Measurements from ENCODE around the gene PTK7. TPM values are rescaled to one million over a fixed set of nuclear protein-coding genes. Genes with fewer than 3 reads are reported as not detected.
"Not testable (repeated sequence)": the region's sequence is repeated elsewhere in the genome, so short reads cannot be mapped to it uniquely, and the experiment has no call there.

PTK7 gene
- total RNA-seq, 1 experiment from 2014 or later: 48.1 TPM

DNA sequence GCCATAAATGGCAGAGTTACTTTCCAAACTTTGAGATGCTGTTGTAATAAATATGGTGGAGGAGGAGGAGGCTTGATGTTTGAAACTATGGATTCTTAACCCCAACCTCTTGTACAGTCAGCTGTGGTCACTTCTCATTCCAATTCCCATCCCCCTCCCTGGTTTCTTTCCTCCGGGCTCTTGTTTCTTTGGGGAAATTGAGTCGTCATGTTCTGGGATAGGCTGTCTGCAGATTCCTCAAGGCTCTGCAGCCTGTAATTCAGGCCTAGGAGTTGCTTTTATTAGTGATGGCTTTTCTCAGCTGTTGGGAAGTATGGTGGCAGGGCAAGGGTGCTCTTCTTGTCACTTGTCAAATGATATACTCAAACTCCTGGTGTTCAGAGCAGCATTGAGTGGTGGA is 2.6 kb downstream of the PTK7 start:
- no peaks in the 10 kb centered on the region for H3K9me2 ChIP-seq (replicated peaks; ENCODE audit: low read length)
- no peak for DNase-seq
- no peaks in the 10 kb centered on the region for H3K9me3 ChIP-seq (ENCODE audit: low read length)
- H3K27ac ChIP-seq (ENCODE audit: low read length): no peak overlapping the region
- H3K79me2 ChIP-seq (ENCODE audit: low read length): peaks cover 64% of the 10 kb centered on the region
- H2AFZ ChIP-seq (ENCODE audit: low read length): no peak overlapping the region
- ChIA-PET POLR2A (ENCODE audit: unreplicated experiment) (no interaction called here), CTCF (no interaction called here)
- no peak overlapping the region for H3K9ac ChIP-seq (ENCODE audit: low read length)
- H3K4me2 ChIP-seq (ENCODE audit: low read length): no peak overlapping the region
- no peaks in the 10 kb centered on the region for H3F3A ChIP-seq (ENCODE audit: low read length, unreplicated experiment)
- no peaks in the 10 kb centered on the region for H3K36me3 ChIP-seq (ENCODE audit: low read depth, low read length)
- TF ChIP-seq EZH2phosphoT487 (IDR thresholded peaks at IDR 0.05; ENCODE audit: borderline replicate concordance, low read length) (no peak), EZH2 (IDR thresholded peaks at IDR 0.05; ENCODE audit: low read length, unreplicated experiment) (no peak)
- TF ChIP-seq, protein P1, sequence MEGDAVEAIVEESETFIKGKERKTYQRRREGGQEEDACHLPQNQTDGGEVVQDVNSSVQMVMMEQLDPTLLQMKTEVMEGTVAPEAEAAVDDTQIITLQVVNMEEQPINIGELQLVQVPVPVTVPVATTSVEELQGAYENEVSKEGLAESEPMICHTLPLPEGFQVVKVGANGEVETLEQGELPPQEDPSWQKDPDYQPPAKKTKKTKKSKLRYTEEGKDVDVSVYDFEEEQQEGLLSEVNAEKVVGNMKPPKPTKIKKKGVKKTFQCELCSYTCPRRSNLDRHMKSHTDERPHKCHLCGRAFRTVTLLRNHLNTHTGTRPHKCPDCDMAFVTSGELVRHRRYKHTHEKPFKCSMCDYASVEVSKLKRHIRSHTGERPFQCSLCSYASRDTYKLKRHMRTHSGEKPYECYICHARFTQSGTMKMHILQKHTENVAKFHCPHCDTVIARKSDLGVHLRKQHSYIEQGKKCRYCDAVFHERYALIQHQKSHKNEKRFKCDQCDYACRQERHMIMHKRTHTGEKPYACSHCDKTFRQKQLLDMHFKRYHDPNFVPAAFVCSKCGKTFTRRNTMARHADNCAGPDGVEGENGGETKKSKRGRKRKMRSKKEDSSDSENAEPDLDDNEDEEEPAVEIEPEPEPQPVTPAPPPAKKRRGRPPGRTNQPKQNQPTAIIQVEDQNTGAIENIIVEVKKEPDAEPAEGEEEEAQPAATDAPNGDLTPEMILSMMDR (conservative IDR thresholded peaks at IDR 0.05; ENCODE audit: low read depth, low read length): no peak
- H3K4me1 ChIP-seq (ENCODE audit: insufficient read depth, low read length): peaks cover 10% of the 10 kb centered on the region; the same call in 1 of the 2 replicates
- no peaks in the 10 kb centered on the region for H3K27me3 ChIP-seq (ENCODE audit: low read length)
- no peaks in the 10 kb centered on the region for H4K20me1 ChIP-seq (ENCODE audit: low read length)
- intact Hi-C loops (cut with micrococcal nuclease): no loop called here
- ATAC-seq: no peak
- H3K4me3 ChIP-seq (ENCODE audit: low read length): no peak overlapping the region
- no TSS peak for BruUV-seq (replicated peaks)

DNA sequence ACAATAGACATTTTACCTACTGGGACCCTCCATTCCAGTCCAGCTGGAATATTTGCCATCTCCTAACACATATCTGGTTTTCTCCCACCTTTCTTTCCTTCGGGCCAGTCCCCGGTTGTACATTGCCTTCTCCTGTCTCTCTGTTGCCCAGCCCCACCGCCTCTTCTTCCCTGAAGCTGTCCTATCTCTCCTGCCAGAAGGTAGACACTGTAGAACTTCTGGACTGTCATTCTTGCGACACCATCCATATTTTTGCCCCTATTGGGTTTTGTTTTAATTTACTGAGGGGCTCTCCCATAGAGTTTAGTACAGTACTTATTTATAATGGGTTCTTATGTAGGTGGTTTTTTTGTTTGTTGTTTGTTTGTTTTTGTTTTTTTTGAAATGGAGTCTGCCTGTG is 4.9 kb downstream of the PTK7 start:
- H3K27me3 ChIP-seq (ENCODE audit: low read length): no peaks in the 10 kb centered on the region
- no peaks in the 10 kb centered on the region for H3K36me3 ChIP-seq (ENCODE audit: low read depth, low read length)
- ATAC-seq: no peak
- H2AFZ ChIP-seq (ENCODE audit: low read length): no peak overlapping the region
- peaks cover 75% of the 10 kb centered on the region for H3K79me2 ChIP-seq (ENCODE audit: low read length)
- no peak overlapping the region for H3K4me3 ChIP-seq (ENCODE audit: low read length)
- CTCF ChIA-PET: no interaction called here
- no peak for DNase-seq
- H3K9me3 ChIP-seq (ENCODE audit: low read length): no peaks in the 10 kb centered on the region
- no peaks in the 10 kb centered on the region for H4K20me1 ChIP-seq (ENCODE audit: low read length)
- H3F3A ChIP-seq (ENCODE audit: low read length, unreplicated experiment): no peaks in the 10 kb centered on the region
- intact Hi-C loops (cut with micrococcal nuclease): no loop called here
- no peak overlapping the region for H3K27ac ChIP-seq (ENCODE audit: low read length)
- H3K4me2 ChIP-seq (ENCODE audit: low read length): no peak overlapping the region
- POLR2A ChIA-PET (ENCODE audit: unreplicated experiment): no interaction called here
- no TSS peak for BruUV-seq (replicated peaks)
- TF ChIP-seq EZH2phosphoT487 (IDR thresholded peaks at IDR 0.05; ENCODE audit: borderline replicate concordance, low read length) (no peak), EZH2 (IDR thresholded peaks at IDR 0.05; ENCODE audit: low read length, unreplicated experiment) (no peak)
- TF ChIP-seq, protein P1 (conservative IDR thresholded peaks at IDR 0.05; ENCODE audit: low read depth, low read length): no peak
- H3K4me1 ChIP-seq (ENCODE audit: insufficient read depth, low read length): peaks cover 6% of the 10 kb centered on the region; the same call in 1 of the 2 replicates
- no peak overlapping the region for H3K9ac ChIP-seq (ENCODE audit: low read length)
- no peaks in the 10 kb centered on the region for H3K9me2 ChIP-seq (replicated peaks; ENCODE audit: low read length)

DNA sequence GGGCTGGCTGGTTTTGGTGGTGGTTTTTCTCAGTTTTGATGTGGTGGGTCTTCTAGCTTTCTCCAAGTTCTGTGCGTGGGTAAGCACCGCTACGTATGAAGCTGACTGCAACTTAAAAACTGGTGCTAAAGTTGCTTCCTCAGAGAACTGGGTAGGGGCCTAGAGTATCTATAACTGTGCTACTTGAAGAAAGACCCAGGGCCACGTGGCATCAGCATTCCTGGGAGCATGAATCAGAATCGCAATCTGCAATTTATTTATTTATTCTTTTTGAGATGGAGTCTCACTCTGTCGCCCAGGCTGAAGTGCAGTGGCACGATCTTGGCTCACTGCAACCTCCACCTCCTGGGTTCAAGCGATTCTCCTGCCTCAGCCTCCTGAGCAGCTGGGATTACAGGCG is 5.8 kb downstream of the PTK7 start:
- H3K4me1 ChIP-seq (ENCODE audit: insufficient read depth, low read length); H3K9ac ChIP-seq (ENCODE audit: low read length); H3K36me3 ChIP-seq (ENCODE audit: low read depth, low read length); POLR2A ChIA-PET (ENCODE audit: unreplicated experiment); H3K4me3 ChIP-seq (ENCODE audit: low read length); H3F3A ChIP-seq (ENCODE audit: low read length, unreplicated experiment); intact Hi-C loops (cut with micrococcal nuclease); H3K4me2 ChIP-seq (ENCODE audit: low read length); H3K27ac ChIP-seq (ENCODE audit: low read length); H3K9me3 ChIP-seq (ENCODE audit: low read length); CTCF ChIA-PET; BruUV-seq (replicated peaks); ATAC-seq; H3K27me3 ChIP-seq (ENCODE audit: low read length); H3K9me2 ChIP-seq (replicated peaks; ENCODE audit: low read length); H4K20me1 ChIP-seq (ENCODE audit: low read length); H2AFZ ChIP-seq (ENCODE audit: low read length): not testable (repeated sequence)
- DNase-seq: peak; percentile 23
- peaks cover 77% of the 10 kb centered on the region for H3K79me2 ChIP-seq (ENCODE audit: low read length)
